ENCODE results near the gene PTPN21. TPM values are rescaled to one million over a fixed set of nuclear protein-coding genes. Genes with fewer than 3 reads are reported as not detected.

The PTPN21 gene
- total RNA-seq, 2 donors from 2014 or later = 32.9 to 44.0 TPM

GRCh38 chr14:88421286-88421685 is 133.5 kb downstream of the PTPN21 start:
- DNase-seq (ENCODE audit: low spot score) = no peak
- intact Hi-C loops (cut with DNase I) = no loop called here

- DNase-seq (ENCODE audit: low spot score) = no peak
Measured at GRCh38 chr14:88420187-88420586, 134.6 kb downstream of the PTPN21 start.

GRCh38 chr14:88417594-88417993 is 137.2 kb downstream of the PTPN21 start:
- intact Hi-C loops (cut with DNase I) = no loop called here
- DNase-seq (ENCODE audit: low spot score) = no peak

More at GRCh38 chr14:88420187-88420586, 134.6 kb downstream of the PTPN21 start:
- intact Hi-C loops (cut with DNase I) = no loop called here

Other genes starting within 250 kb of the PTPN21 start
- not detected for gene KCNK10, start 231.7 kb downstream of the PTPN21 start, total RNA-seq
- 10 to 100 TPM in 1 of 2 donors, 1 to 10 TPM in 1; 9.4 to 15.5 TPM for gene SPATA7, start 169.3 kb downstream of the PTPN21 start, total RNA-seq
- gene ZC3H14, start 8.0 kb upstream of the PTPN21 start, total RNA-seq = 10 to 100 TPM; 42.6 to 42.7 TPM
- gene EML5, start 237.9 kb upstream of the PTPN21 start, total RNA-seq = 1 to 10 TPM; 1.1 to 1.4 TPM

Data from posterior vena cava (tissue), 2 donors.